Ureter (tissue), 1 donor: Measurements from ENCODE around the gene TBC1D1. TPM values are rescaled to one million over a fixed set of nuclear protein-coding genes. Genes with fewer than 3 reads are reported as not detected.

Experiments
- DNase-seq: peaks from one replicate; pipeline ENCODE4 v3.0.0-alpha.2; 2020; ENCODE audit warnings: low spot score
- total RNA-seq: library from RNA; stranded (reverse); gene quantifications from one replicate; pipeline ENCODE4 v1.2.4, GENCODE V29; 2023
- donor health status: DM: yes; HTN: yes; CAD: no.

The TBC1D1 gene
- total RNA-seq, 1 donor from 2014 or later, result 191 TPM

GRCh38 chr4:38102957-38103588 lies 212.2 kb downstream of the TBC1D1 start:
- DNase-seq, result no peak

- no peak for DNase-seq
Measured at GRCh38 chr4:38105475-38106220, 214.8 kb downstream of the TBC1D1 start.

- DNase-seq, result no peak
Measured at GRCh38 chr4:38106311-38106710, 215.4 kb downstream of the TBC1D1 start.

- no peak for DNase-seq
Measured at GRCh38 chr4:38106886-38107514, 216.1 kb downstream of the TBC1D1 start.

- DNase-seq, result no peak
Measured at GRCh38 chr4:38107818-38108217, 216.9 kb downstream of the TBC1D1 start.

- DNase-seq, result no peak
Measured at GRCh38 chr4:38109370-38109769, 218.5 kb downstream of the TBC1D1 start.

GRCh38 chr4:38109896-38110295 lies 219.0 kb downstream of the TBC1D1 start:
- no peak for DNase-seq

GRCh38 chr4:38111024-38111423 lies 220.1 kb downstream of the TBC1D1 start:
- DNase-seq, result no peak

GRCh38 chr4:38111717-38112116 lies 220.8 kb downstream of the TBC1D1 start:
- no peak for DNase-seq

- no peak for DNase-seq
Measured at GRCh38 chr4:38113132-38113531, 222.2 kb downstream of the TBC1D1 start.

GRCh38 chr4:38113551-38113950 lies 222.7 kb downstream of the TBC1D1 start:
- no peak for DNase-seq

GRCh38 chr4:38114386-38115150 lies 223.7 kb downstream of the TBC1D1 start:
- no peak for DNase-seq

- no peak for DNase-seq
Measured at GRCh38 chr4:38115601-38116000, 224.7 kb downstream of the TBC1D1 start.

- no peak for DNase-seq
Measured at GRCh38 chr4:38117591-38117990, 226.7 kb downstream of the TBC1D1 start.

- DNase-seq, result no peak
Measured at GRCh38 chr4:38119668-38120385, 228.9 kb downstream of the TBC1D1 start.

GRCh38 chr4:38120772-38121171 lies 229.9 kb downstream of the TBC1D1 start:
- DNase-seq, result no peak

- no peak for DNase-seq
Measured at GRCh38 chr4:38122060-38122459, 231.2 kb downstream of the TBC1D1 start.

GRCh38 chr4:38123555-38123954 lies 232.7 kb downstream of the TBC1D1 start:
- DNase-seq, result no peak

GRCh38 chr4:38124961-38125360 lies 234.1 kb downstream of the TBC1D1 start:
- DNase-seq, result no peak

- no peak for DNase-seq
Measured at GRCh38 chr4:38125816-38126215, 234.9 kb downstream of the TBC1D1 start.
